Smooth muscle cell (in vitro differentiated cells): ENCODE measurements around the gene MAGEA11. TPM values are rescaled to one million over a fixed set of nuclear protein-coding genes. Genes with fewer than 3 reads are reported as not detected.

ENCODE experiments used
- DNase-seq: peaks from one replicate; lab custom pipeline; 2025; ENCODE audit not compliant: unreplicated experiment; lab: John Stamatoyannopoulos, UW
- H2AFZ ChIP-seq: fragments of 200-600 bp; sonication (generic); 2 replicates; pipeline ENCODE4 v1.6.0; 2016; ENCODE audit warnings: antibody characterized with exemption, low read depth, mild to moderate bottlenecking
- H3F3A ChIP-seq: fragments of 200-600 bp; sonication (generic); 2 replicates; pipeline ENCODE4 v1.6.0; 2017; ENCODE audit warnings: antibody characterized with exemption, low read depth
- H3K27ac ChIP-seq: fragments of 200-600 bp; sonication (generic); 2 replicates; pipeline ENCODE4 v1.5.1; 2016; ENCODE audit warnings: low read depth, mild to moderate bottlenecking
- H3K27me3 ChIP-seq: fragments of 200-600 bp; sonication (generic); 2 replicates; pipeline ENCODE4 v1.6.1; 2016; ENCODE audit warnings: low read depth, mild to moderate bottlenecking
- H3K36me3 ChIP-seq: fragments of 200-600 bp; sonication (generic); 2 replicates; pipeline ENCODE4 v1.5.1; 2016; ENCODE audit warnings: low read depth
- H3K4me1 ChIP-seq: fragments of 200-600 bp; sonication (generic); 2 replicates; pipeline ENCODE4 v1.5.1; 2016; ENCODE audit warnings: low read depth
- H3K4me2 ChIP-seq: fragments of 200-600 bp; sonication (generic); 2 replicates; pipeline ENCODE4 v1.6.0; 2016; ENCODE audit warnings: mild to moderate bottlenecking
- H3K4me3 ChIP-seq: fragments of 200-600 bp; sonication (generic); 2 replicates; pipeline ENCODE4 v1.5.1; 2016; ENCODE audit warnings: mild to moderate bottlenecking
- H3K79me2 ChIP-seq: fragments of 200-600 bp; sonication (generic); 2 replicates; pipeline ENCODE4 v1.6.0; 2016; ENCODE audit warnings: low read depth, mild to moderate bottlenecking
- H3K9ac ChIP-seq: fragments of 200-600 bp; sonication (generic); 2 replicates; pipeline ENCODE4 v1.6.0; 2016; ENCODE audit warnings: low read depth
- H3K9me3 ChIP-seq: fragments of 200-600 bp; sonication (generic); replicated peaks from 2 replicates; pipeline ENCODE4 v1.5.1; 2016; ENCODE audit warnings: low read depth
- H4K20me1 ChIP-seq: fragments of 200-600 bp; sonication (generic); 2 replicates; pipeline ENCODE4 v1.6.0; 2016; ENCODE audit warnings: low read depth
- WGBS: methylation state at CpG from one replicate; pipeline ENCODE4 v1.1.7; 2016; ENCODE audit warnings: low lambda C conversion rate; 5-methylcytosine and 5-hydroxymethylcytosine counted together
- polyA plus RNA-seq: library from polyadenylated mRNA; unstranded; fragments of >200 nt; fragmentation: Nextera tagmentation; extraction: Ambion mirVana; gene quantifications from 2 replicates; pipeline ENCODE4 v1.2.1, GENCODE V29; 2016
- total RNA-seq: library from RNA; depleted of rRNA; stranded (reverse); fragments of >200 nt; gene quantifications from 2 replicates; pipeline ENCODE4 v1.2.3, GENCODE V29; 2014
- TF ChIP-seq, protein P1 (sequence below): fragments of 200-600 bp; sonication (generic); IDR thresholded peaks from 2 replicates; pipeline ENCODE4 v1.5.1; 2017; ENCODE audit warnings: borderline replicate concordance, mild to moderate bottlenecking, antibody characterized with exemption; ENCODE audit not compliant: insufficient read depth, poor library complexity, severe bottlenecking

Gene MAGEA11
- total and polyA plus RNA-seq, 2 experiments from 2014 or later, result not detected

DNA sequence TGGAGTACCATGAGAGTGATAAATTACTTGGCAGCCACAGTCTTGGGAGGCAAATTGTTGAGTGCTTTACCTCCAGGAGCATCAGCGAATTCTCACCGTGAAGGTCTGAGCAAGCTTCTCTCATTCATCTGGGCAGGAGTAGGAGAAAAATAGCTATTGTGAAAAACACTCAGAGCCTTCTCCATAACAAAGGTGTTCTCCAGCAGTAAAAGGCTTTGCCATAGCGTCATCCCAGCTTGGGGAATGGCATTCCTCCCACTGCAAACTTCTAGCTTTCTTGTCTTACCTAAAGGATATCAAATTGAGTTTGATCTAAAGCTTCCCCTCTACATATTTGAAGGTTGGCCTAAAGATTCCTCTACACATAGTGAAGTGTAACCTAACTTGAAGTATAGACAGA, 29.8 kb upstream of the MAGEA11 start:
- Histone ChIP-seq H3K4me3 (no peak overlapping the region), H3K36me3 (no peaks in the 10 kb centered on the region), H3K4me1 (peaks cover 3% of the 10 kb centered on the region), H3K27me3 (no peaks in the 10 kb centered on the region), H3K79me2 (no peaks in the 10 kb centered on the region), H3F3A (no peaks in the 10 kb centered on the region), H2AFZ (no peak overlapping the region), H4K20me1 (no peaks in the 10 kb centered on the region), H3K9me3 (no peaks in the 10 kb centered on the region), H3K4me2 (no peak overlapping the region), H3K9ac (no peak overlapping the region), H3K27ac (no peak overlapping the region)
- no peak for DNase-seq
- 42% methylated on average over 3 of the region's 3 CpGs for WGBS
- TF ChIP-seq, protein P1, sequence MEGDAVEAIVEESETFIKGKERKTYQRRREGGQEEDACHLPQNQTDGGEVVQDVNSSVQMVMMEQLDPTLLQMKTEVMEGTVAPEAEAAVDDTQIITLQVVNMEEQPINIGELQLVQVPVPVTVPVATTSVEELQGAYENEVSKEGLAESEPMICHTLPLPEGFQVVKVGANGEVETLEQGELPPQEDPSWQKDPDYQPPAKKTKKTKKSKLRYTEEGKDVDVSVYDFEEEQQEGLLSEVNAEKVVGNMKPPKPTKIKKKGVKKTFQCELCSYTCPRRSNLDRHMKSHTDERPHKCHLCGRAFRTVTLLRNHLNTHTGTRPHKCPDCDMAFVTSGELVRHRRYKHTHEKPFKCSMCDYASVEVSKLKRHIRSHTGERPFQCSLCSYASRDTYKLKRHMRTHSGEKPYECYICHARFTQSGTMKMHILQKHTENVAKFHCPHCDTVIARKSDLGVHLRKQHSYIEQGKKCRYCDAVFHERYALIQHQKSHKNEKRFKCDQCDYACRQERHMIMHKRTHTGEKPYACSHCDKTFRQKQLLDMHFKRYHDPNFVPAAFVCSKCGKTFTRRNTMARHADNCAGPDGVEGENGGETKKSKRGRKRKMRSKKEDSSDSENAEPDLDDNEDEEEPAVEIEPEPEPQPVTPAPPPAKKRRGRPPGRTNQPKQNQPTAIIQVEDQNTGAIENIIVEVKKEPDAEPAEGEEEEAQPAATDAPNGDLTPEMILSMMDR, result no peak

DNA sequence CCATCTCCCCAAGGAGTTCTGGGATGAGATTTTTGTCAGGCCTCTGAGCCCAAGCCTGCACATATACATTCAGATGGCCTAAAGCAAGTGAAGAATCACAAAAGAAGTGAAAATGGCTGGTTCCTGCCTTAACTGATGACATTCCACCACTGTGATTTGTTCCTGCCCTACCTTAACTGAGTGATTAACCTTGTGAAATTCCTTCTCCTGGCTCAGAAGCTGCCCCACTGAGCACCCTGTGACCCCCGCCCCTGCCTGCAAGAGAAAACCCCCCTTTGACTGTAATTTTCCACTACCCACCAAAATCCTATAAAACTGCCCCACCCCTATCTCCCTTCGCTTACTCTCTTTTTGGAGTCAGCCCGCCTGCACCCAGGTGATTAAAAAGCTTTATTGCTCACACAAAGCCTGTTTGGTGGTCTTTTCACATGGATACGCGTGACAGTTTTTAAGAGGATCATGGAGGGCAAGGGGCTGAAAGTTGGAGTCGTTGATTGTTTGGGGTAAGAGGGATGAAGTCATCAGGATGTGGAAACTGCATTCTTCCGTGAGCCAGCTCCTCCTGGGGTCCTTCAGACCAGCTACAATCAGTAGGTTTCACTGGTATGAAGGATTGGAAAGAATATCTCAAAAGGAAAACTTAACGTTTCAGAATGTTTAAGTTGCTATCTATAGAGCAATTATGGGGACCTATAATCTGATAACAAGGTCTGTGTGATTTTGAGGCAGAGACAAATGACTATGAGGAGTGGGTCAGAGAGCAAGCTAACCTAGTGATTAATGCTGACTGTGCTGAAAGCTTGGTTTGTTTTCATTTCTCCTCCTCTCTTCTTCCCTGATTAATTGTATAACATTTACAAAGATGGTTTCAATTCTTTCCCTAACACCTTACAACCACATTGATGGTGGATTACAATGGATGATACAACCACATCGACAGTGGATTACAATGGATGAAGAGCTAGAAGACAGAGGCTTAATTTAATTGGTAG, 28.6 kb upstream of the MAGEA11 start:
- no peaks in the 10 kb centered on the region for H4K20me1 ChIP-seq
- DNase-seq, result no peak
- TF ChIP-seq, protein P1, result no peak
- H3K4me1 ChIP-seq, result peaks cover 3% of the 10 kb centered on the region
- 42% methylated on average over 9 of the region's 9 CpGs for WGBS
- no peak overlapping the region for H3K27ac ChIP-seq
- no peaks in the 10 kb centered on the region for H3K36me3 ChIP-seq
- H3K27me3 ChIP-seq, result no peaks in the 10 kb centered on the region
- H3K4me3 ChIP-seq, result no peak overlapping the region
- no peak overlapping the region for H3K4me2 ChIP-seq
- no peaks in the 10 kb centered on the region for H3K9me3 ChIP-seq
- no peak overlapping the region for H3K9ac ChIP-seq
- no peak overlapping the region for H2AFZ ChIP-seq
- no peaks in the 10 kb centered on the region for H3K79me2 ChIP-seq
- no peaks in the 10 kb centered on the region for H3F3A ChIP-seq

DNA sequence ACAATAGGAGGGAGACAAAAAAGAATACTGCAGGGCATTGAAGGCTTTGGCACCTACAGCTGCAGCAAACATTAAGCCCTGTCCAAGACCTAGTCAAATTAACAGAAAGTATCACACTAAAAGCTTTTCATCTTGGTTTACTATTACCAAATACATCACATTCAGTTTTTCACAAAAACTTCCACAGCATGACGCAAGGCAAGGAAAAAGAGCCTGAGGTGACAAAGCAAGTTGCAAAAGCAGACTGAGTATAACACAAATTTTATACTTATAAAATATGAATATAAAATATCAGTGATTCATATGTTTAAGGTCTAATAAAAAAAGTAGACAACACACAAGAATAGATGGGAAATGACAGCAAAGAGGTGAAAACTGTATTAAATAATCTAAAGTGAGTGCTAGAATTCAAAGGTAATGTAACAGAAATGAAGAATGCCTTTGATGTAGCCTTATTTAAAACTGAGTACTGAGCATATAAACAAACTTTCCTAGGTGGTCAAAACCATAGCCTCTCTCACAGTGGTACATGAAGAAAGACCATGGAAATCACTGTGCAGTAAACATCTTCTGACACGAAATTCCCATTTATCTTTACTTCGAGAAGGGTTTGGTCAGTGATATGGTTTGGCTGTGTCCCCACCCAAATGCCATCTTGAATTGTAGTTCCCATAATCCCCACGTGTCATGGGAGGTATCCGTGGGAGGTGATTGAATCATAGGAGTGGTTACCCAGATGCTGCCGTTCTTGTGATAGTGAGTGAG, 27.7 kb upstream of the MAGEA11 start:
- Histone ChIP-seq H4K20me1 (no peaks in the 10 kb centered on the region), H3K4me2 (no peak overlapping the region), H3F3A (no peaks in the 10 kb centered on the region), H3K36me3 (no peaks in the 10 kb centered on the region), H3K27me3 (no peaks in the 10 kb centered on the region), H2AFZ (no peak overlapping the region), H3K27ac (no peak overlapping the region), H3K4me1 (peaks cover 3% of the 10 kb centered on the region), H3K9ac (no peak overlapping the region), H3K9me3 (no peaks in the 10 kb centered on the region), H3K79me2 (no peaks in the 10 kb centered on the region), H3K4me3 (no peak overlapping the region)
- TF ChIP-seq, protein P1, result no peak
- 75% methylated on average over 6 of the region's 6 CpGs for WGBS
- DNase-seq, result no peak
